HCT116 (cell line): ENCODE data around the gene PDE8A. TPM values are rescaled to one million over a fixed set of nuclear protein-coding genes. Genes with fewer than 3 reads are reported as not detected.

ENCODE experiments used
- ATAC-seq: fragments of 200-7000 bp; cut with Tn5 transposase; 2 replicates; pipeline ENCODE4 v1.9.1; 2020; ENCODE audit warnings: mild to moderate bottlenecking, moderate library complexity
- BruUV-seq: library from RNA; stranded (reverse); fragments of 400-500 nt; replicated peaks from 2 replicates; lab custom pipeline; 2021; lab: Mats Ljungman, UMichigan
- CTCF ChIA-PET: fragments of 300-600 bp; sonication (Branson Sonifier 250); formaldehyde crosslinking; loops from one replicate; lab custom pipeline; 2021; ENCODE audit warnings: antibody characterized with exemption; lab: Charles Lee
- POLR2A ChIA-PET: fragments of 300-600, 350-600 bp; sonication (Branson Sonifier 250); formaldehyde crosslinking; loops from one replicate; lab custom pipeline; 2021; ENCODE audit warnings: antibody characterized with exemption; lab: Charles Lee
- RAD21 ChIA-PET, 2 experiments: fragments of 300-600 bp; sonication (Branson Sonifier 250); formaldehyde crosslinking; loops; one replicate each; lab custom pipeline; 2023; ENCODE audit warnings: low total read pairs in 2 of 2; ENCODE audit not compliant: uncharacterized antibody in 2 of 2, unreplicated experiment in 2 of 2, low non-redundant PET in 1 of 2; lab: Charles Lee
- DNase-seq: peaks from one replicate; pipeline ENCODE4 v3.0.0-alpha.2; 2010; ENCODE audit warnings: low read depth, low spot score
- H2AFZ ChIP-seq: fragments of 200-600 bp; shearing (Covaris generic), sonication (generic); 2 replicates; pipeline ENCODE4 v1.6.1; 2017; ENCODE audit warnings: low read depth, mixed run types, mixed read lengths, antibody characterized with exemption, low read length; ENCODE audit not compliant: poor library complexity, severe bottlenecking
- H3K27ac ChIP-seq: 2 replicates; pipeline ENCODE4 v1.5.1; 2012; ENCODE audit warnings: low read depth, low read length
- H3K27me3 ChIP-seq: fragments of 200-600 bp; sonication (generic); 2 replicates; pipeline ENCODE4 v1.6.1; 2016; ENCODE audit warnings: mixed run types, low read length, mixed read lengths; ENCODE audit not compliant: insufficient read depth
- H3K36me3 ChIP-seq, 2 experiments: fragments of 200-500 bp in 1 of 2; fragments of 200-600 bp in 1 of 2; sonication (Bioruptor generic) in 1 of 2; sonication (generic) in 1 of 2; 2 replicates each; pipeline versions ENCODE4 v1.5.1 to v1.6.1; 2014 to 2016; ENCODE audit warnings: low read length in 2 of 2, inconsistent platforms in 1 of 2, mixed read lengths in 1 of 2, mixed run types in 1 of 2; ENCODE audit not compliant: insufficient read depth in 2 of 2, control insufficient read depth in 1 of 2
- H3K4me1 ChIP-seq, 2 experiments: fragments of 200-600 bp in 1 of 2; sonication (generic) in 1 of 2; 2 replicates each; pipeline versions ENCODE4 v1.5.1 to v1.6.1; 2012 to 2017; ENCODE audit warnings: low read length in 2 of 2, inconsistent platforms in 1 of 2, mild to moderate bottlenecking in 1 of 2, mixed read lengths in 1 of 2, mixed run types in 1 of 2, moderate library complexity in 1 of 2; ENCODE audit not compliant: insufficient read depth in 2 of 2, control insufficient read depth in 1 of 2
- H3K4me2 ChIP-seq: fragments of 200-600 bp; sonication (generic); 2 replicates; pipeline ENCODE4 v1.6.1; 2017; ENCODE audit warnings: mixed run types, low read length, mixed read lengths
- H3K4me3 ChIP-seq, 2 experiments: fragments of 200-600 bp in 1 of 2; sonication (generic) in 1 of 2; replicated peaks in 1 of 2; 2 replicates each; pipeline ENCODE4 v1.5.1; 2011 to 2016; ENCODE audit warnings: low read length in 2 of 2, control low read depth in 1 of 2, low read depth in 1 of 2, mild to moderate bottlenecking in 1 of 2, mixed read lengths in 1 of 2, mixed run types in 1 of 2
- H3K79me2 ChIP-seq: fragments of 200-600 bp; sonication (generic); 2 replicates; pipeline ENCODE4 v1.6.1; 2017; ENCODE audit warnings: mild to moderate bottlenecking, mixed run types, low read length, moderate library complexity, mixed read lengths; ENCODE audit not compliant: insufficient read depth
- H3K9ac ChIP-seq: fragments of 200-600 bp; sonication (generic); 2 replicates; pipeline ENCODE4 v1.6.1; 2016; ENCODE audit warnings: low read length, mixed read lengths
- H3K9me2 ChIP-seq: fragments of 200-600 bp; sonication (generic), shearing (Covaris generic); 2 replicates; pipeline ENCODE4 v1.6.1; 2017; ENCODE audit warnings: mixed run types, mild to moderate bottlenecking, moderate library complexity; ENCODE audit not compliant: insufficient read depth
- H3K9me3 ChIP-seq, 2 experiments: fragments of 200-500 bp in 1 of 2; fragments of 200-600 bp in 1 of 2; sonication (Bioruptor generic) in 1 of 2; sonication (generic) in 1 of 2; 2 replicates each; pipeline ENCODE4 v1.6.1; 2014 to 2017; ENCODE audit warnings: low read length in 2 of 2, mixed read lengths in 2 of 2, inconsistent platforms in 1 of 2, low read depth in 1 of 2, mild to moderate bottlenecking in 1 of 2, mixed run types in 1 of 2, moderate library complexity in 1 of 2; ENCODE audit not compliant: control insufficient read depth in 1 of 2, insufficient read depth in 1 of 2
- H4K20me1 ChIP-seq: fragments of 200-600 bp; sonication (generic), shearing (Covaris generic); 2 replicates; pipeline ENCODE4 v1.6.1; 2017; ENCODE audit warnings: mixed run types, mild to moderate bottlenecking, moderate library complexity; ENCODE audit not compliant: insufficient read depth
- CBX3 ChIP-seq: IDR thresholded peaks from 2 replicates; pipeline ENCODE4 v1.6.1; 2012; ENCODE audit warnings: low read depth
- EGR1 ChIP-seq: IDR thresholded peaks from 2 replicates; pipeline ENCODE4 v1.6.1; 2012; ENCODE audit warnings: low read depth
- ELF1 ChIP-seq: IDR thresholded peaks from 2 replicates; pipeline ENCODE4 v1.6.1; 2012; ENCODE audit warnings: low read depth, borderline replicate concordance
- EZH2 ChIP-seq: fragments of 200-600 bp; sonication (generic); IDR thresholded peaks from 2 replicates; pipeline ENCODE4 v1.6.1; 2017; ENCODE audit warnings: antibody characterized with exemption, mixed run types
- JUND ChIP-seq: IDR thresholded peaks from 2 replicates; pipeline ENCODE4 v1.6.1; 2012
- MAX ChIP-seq: IDR thresholded peaks from 2 replicates; pipeline ENCODE4 v1.6.1; 2012
- POLR2AphosphoS5 ChIP-seq: IDR thresholded peaks from 2 replicates; pipeline ENCODE4 v1.6.1; 2011; ENCODE audit warnings: mild to moderate bottlenecking, low read depth, low read length, moderate library complexity
- REST ChIP-seq: IDR thresholded peaks from 2 replicates; pipeline ENCODE4 v1.6.1; 2012; ENCODE audit warnings: low read depth
- SRF ChIP-seq: IDR thresholded peaks from 2 replicates; pipeline ENCODE4 v1.6.1; 2012; ENCODE audit warnings: low read depth
- TCF7L2 ChIP-seq: IDR thresholded peaks from 2 replicates; pipeline ENCODE4 v1.7.0; 2011; ENCODE audit warnings: borderline replicate concordance, inconsistent platforms; ENCODE audit not compliant: insufficient read depth, insufficient read length; ENCODE audit errors: extremely low read depth
- YY1 ChIP-seq: IDR thresholded peaks from 2 replicates; pipeline ENCODE4 v1.6.1; 2011; ENCODE audit warnings: low read length, low read depth, moderate library complexity, mild to moderate bottlenecking; ENCODE audit not compliant: insufficient replicate concordance; ENCODE audit errors: extremely low read depth
- intact Hi-C: fragments of 100-400 bp; cut with micrococcal nuclease; formaldehyde crosslinking; loops from 2 replicates; pipeline ENCODE4 v1.10.0; 2022
- total RNA-seq: library from RNA; stranded (reverse); gene quantifications from one replicate; pipeline ENCODE4 v1.2.1, GENCODE V29; 2021; ENCODE audit not compliant: unreplicated experiment

Gene PDE8A
- total RNA-seq, 1 experiment from 2014 or later: 37.8 TPM

- ChIA-PET CTCF (no interaction called here), POLR2A (interaction anchor here (1.2 kb wide), 1 partner anchor 26 kb away, joined by 4 read pairs; no protein-coding TSS in a partner anchor), RAD21 (no interaction called here)
- 0 out of 2 replicates have a peak, but pooled peaks cover 3% of the 10 kb centered on the region for H4K20me1 ChIP-seq
- no peak overlapping the region for H3K9ac ChIP-seq
- no peak for TF ChIP-seq EZH2
- no peak for TF ChIP-seq EGR1
- no peak for TF ChIP-seq TCF7L2
- no peak for TF ChIP-seq CBX3
- TF ChIP-seq MAX: no peak
- no peak for TF ChIP-seq YY1
- TF ChIP-seq POLR2AphosphoS5: no peak
- TF ChIP-seq ELF1: no peak
- no peak for TF ChIP-seq SRF
- TF ChIP-seq JUND: no peak
- TF ChIP-seq REST: no peak
- no peaks in the 10 kb centered on the region for H3K9me3 ChIP-seq
- H3K27me3 ChIP-seq: no peaks in the 10 kb centered on the region
- no peak overlapping the region for H3K27ac ChIP-seq
- intact Hi-C loops: no loop called here
- H3K4me1 ChIP-seq: peaks cover 0 to 4% of the 10 kb centered on the region in 2 experiments; a peak in 1 of 4 replicates
- no peak overlapping the region for H3K4me2 ChIP-seq
- DNase-seq (no peak), ATAC-seq (no peak)
- BruUV-seq: no TSS peak
- no peak overlapping the region for H3K4me3 ChIP-seq
- H3K79me2 ChIP-seq: peaks cover 86% of the 10 kb centered on the region
- no peaks in the 10 kb centered on the region for H3K9me2 ChIP-seq
- no peaks in the 10 kb centered on the region for H3K36me3 ChIP-seq
- no peak overlapping the region for H2AFZ ChIP-seq
These were observed 25.5 kb downstream of the PDE8A start for GRCh38 chr15:85007137-85007536.
